ENCODE results near the gene SLC25A11.

SLC25A11 gene

GRCh38 chr17:4893272-4893671 lies 46.6 kb downstream of the SLC25A11 start:
- no peak overlapping the region for H3K4me3 Mint-ChIP-seq
- H3K4me1 Mint-ChIP-seq = peaks cover 4% of the 10 kb centered on the region
- no peaks in the 10 kb centered on the region for H3K9me3 Mint-ChIP-seq
- H3K36me3 Mint-ChIP-seq (ENCODE audit: low read depth) = peaks cover 24% of the 10 kb centered on the region
- H3K27me3 Mint-ChIP-seq (ENCODE audit: low read depth) = no peaks in the 10 kb centered on the region
- H3K27ac Mint-ChIP-seq = peak overlapping the region in 1 of 3 experiments; percentile 41
- TF ChIP-seq CTCF (IDR thresholded peaks at IDR 0.05; ENCODE audit: unreplicated experiment in 3 of 3) = no peak

- peak overlapping the region in 1 of 3 experiments; percentile 76 for H3K27ac Mint-ChIP-seq
- no peaks in the 10 kb centered on the region for H3K27me3 Mint-ChIP-seq (ENCODE audit: low read depth)
- TF ChIP-seq CTCF (IDR thresholded peaks at IDR 0.05; ENCODE audit: unreplicated experiment in 3 of 3) = no peak
- peak overlapping the region in 1 of 3 experiments; percentile 46 for H3K4me3 Mint-ChIP-seq
- H3K4me1 Mint-ChIP-seq = peaks cover 4% of the 10 kb centered on the region
- no peaks in the 10 kb centered on the region for H3K9me3 Mint-ChIP-seq
- peaks cover 24% of the 10 kb centered on the region for H3K36me3 Mint-ChIP-seq (ENCODE audit: low read depth)
Observed at GRCh38 chr17:4892499-4893221, 47.2 kb downstream of the SLC25A11 start.

GRCh38 chr17:4891411-4892410 lies 48.1 kb downstream of the SLC25A11 start:
- H3K27ac Mint-ChIP-seq = no peak overlapping the region
- TF ChIP-seq CTCF (IDR thresholded peaks at IDR 0.05; ENCODE audit: unreplicated experiment in 3 of 3) = no peak
- no peak overlapping the region for H3K4me3 Mint-ChIP-seq
- no peaks in the 10 kb centered on the region for H3K27me3 Mint-ChIP-seq (ENCODE audit: low read depth)
- peaks cover 32% of the 10 kb centered on the region for H3K36me3 Mint-ChIP-seq (ENCODE audit: low read depth)
- no peaks in the 10 kb centered on the region for H3K9me3 Mint-ChIP-seq
- H3K4me1 Mint-ChIP-seq = peaks cover 4% of the 10 kb centered on the region

GRCh38 chr17:4887581-4887980 lies 52.3 kb downstream of the SLC25A11 start:
- H3K4me1 Mint-ChIP-seq = peaks cover 4% of the 10 kb centered on the region
- H3K9me3 Mint-ChIP-seq = no peaks in the 10 kb centered on the region
- H3K36me3 Mint-ChIP-seq (ENCODE audit: low read depth) = peaks cover 32% of the 10 kb centered on the region
- TF ChIP-seq CTCF (IDR thresholded peaks at IDR 0.05; ENCODE audit: unreplicated experiment in 3 of 3) = no peak
- H3K27me3 Mint-ChIP-seq (ENCODE audit: low read depth) = no peaks in the 10 kb centered on the region
- no peak overlapping the region for H3K27ac Mint-ChIP-seq
- H3K4me3 Mint-ChIP-seq = no peak overlapping the region
